HEK293T (cell line): ENCODE measurements around the gene UQCR11.

ENCODE experiments used
- FOXM1 ChIP-seq: fragments of 450-650 bp; IDR thresholded peaks from 2 replicates; pipeline ENCODE4 v1.6.1; 2017; ENCODE audit warnings: mild to moderate bottlenecking, borderline replicate concordance
- L3MBTL2 ChIP-seq: fragments of 450-650 bp; conservative IDR thresholded peaks from 2 replicates; pipeline ENCODE4 v1.6.1; 2016; ENCODE audit warnings: mild to moderate bottlenecking
- NFRKB ChIP-seq: fragments of 450-650 bp; IDR thresholded peaks from 2 replicates; pipeline ENCODE4 v1.6.1; 2016; ENCODE audit warnings: mild to moderate bottlenecking, moderate library complexity
- TARDBP ChIP-seq: fragments of 450-650 bp; IDR thresholded peaks from 2 replicates; pipeline ENCODE4 v1.6.1; 2016

- TF ChIP-seq NFRKB (no peak), L3MBTL2 (no peak), FOXM1 (no peak), TARDBP (no peak)
Observed at GRCh38 chr19:1615156-1615765, 10.0 kb upstream of the UQCR11 start.
